DND-41 (cell line): ENCODE measurements around the gene FAM83B.
A peak's percentile ranks its signal among the peaks of the same experiment; 100 is the strongest.

Experiments used
- ATAC-seq: fragments of 200-7000 bp; cut with Tn5 transposase; 3 replicates; pipeline ENCODE4 v1.9.1; 2021; ENCODE audit warnings: low read depth; ENCODE audit not compliant: insufficient read depth
- DNase-seq: peaks from one replicate; pipeline ENCODE4 v3.0.0-alpha.2; 2020
- H2AFZ ChIP-seq: 2 replicates; pipeline ENCODE4 v1.6.0; 2012; ENCODE audit warnings: low read depth, low read length
- H3K27ac ChIP-seq: 2 replicates; pipeline ENCODE4 v1.5.1; 2012; ENCODE audit warnings: low read length, inconsistent platforms
- H3K27me3 ChIP-seq: fragments of 200-600 bp; sonication (generic); 2 replicates; pipeline ENCODE4 v1.6.0; 2012; ENCODE audit warnings: low read length, mild to moderate bottlenecking, inconsistent platforms; ENCODE audit not compliant: insufficient read depth, poor library complexity
- H3K36me3 ChIP-seq: 2 replicates; pipeline ENCODE4 v1.5.1; 2012; ENCODE audit warnings: low read length, inconsistent platforms; ENCODE audit not compliant: insufficient read depth
- H3K4me1 ChIP-seq: 2 replicates; pipeline ENCODE4 v1.5.1; 2012; ENCODE audit warnings: mild to moderate bottlenecking, low read length; ENCODE audit not compliant: insufficient read depth
- H3K4me2 ChIP-seq: 2 replicates; pipeline ENCODE4 v1.6.0; 2012; ENCODE audit warnings: mild to moderate bottlenecking, moderate library complexity, low read length, inconsistent platforms; ENCODE audit not compliant: insufficient read depth
- H3K4me3 ChIP-seq, 2 experiments: fragments of 200-600 bp in 1 of 2; shearing (Covaris generic) in 1 of 2; 2 replicates each; pipeline ENCODE4 v1.5.1; 2012 to 2016; ENCODE audit warnings: inconsistent platforms in 2 of 2, low read length in 2 of 2, mild to moderate bottlenecking in 2 of 2, low read depth in 1 of 2, moderate library complexity in 1 of 2
- H3K79me2 ChIP-seq: 2 replicates; pipeline ENCODE4 v1.6.0; 2012; ENCODE audit warnings: low read length, inconsistent platforms; ENCODE audit not compliant: insufficient read depth
- H3K9ac ChIP-seq: 2 replicates; pipeline ENCODE4 v1.6.0; 2012; ENCODE audit warnings: low read depth, mild to moderate bottlenecking, inconsistent platforms, low read length, moderate library complexity
- H3K9me3 ChIP-seq: 2 replicates; pipeline ENCODE4 v1.5.1; 2012; ENCODE audit warnings: low read length, moderate library complexity, mild to moderate bottlenecking, inconsistent platforms; ENCODE audit not compliant: insufficient read depth, severe bottlenecking
- H4K20me1 ChIP-seq: 2 replicates; pipeline ENCODE4 v1.6.0; 2012; ENCODE audit warnings: low read length; ENCODE audit not compliant: insufficient read depth
- CTCF ChIP-seq: IDR thresholded peaks from 2 replicates; pipeline ENCODE4 v1.5.1; 2012; ENCODE audit warnings: borderline replicate concordance, low read length, moderate library complexity, mild to moderate bottlenecking; ENCODE audit not compliant: poor library complexity, severe bottlenecking; ENCODE audit errors: extremely low read depth
- EZH2 ChIP-seq: IDR thresholded peaks from 3 replicates; pipeline ENCODE4 v1.6.1; 2012; ENCODE audit warnings: borderline replicate concordance, low read depth, mild to moderate bottlenecking, moderate library complexity, low read length, inconsistent platforms; ENCODE audit not compliant: severe bottlenecking

FAM83B gene

DNA sequence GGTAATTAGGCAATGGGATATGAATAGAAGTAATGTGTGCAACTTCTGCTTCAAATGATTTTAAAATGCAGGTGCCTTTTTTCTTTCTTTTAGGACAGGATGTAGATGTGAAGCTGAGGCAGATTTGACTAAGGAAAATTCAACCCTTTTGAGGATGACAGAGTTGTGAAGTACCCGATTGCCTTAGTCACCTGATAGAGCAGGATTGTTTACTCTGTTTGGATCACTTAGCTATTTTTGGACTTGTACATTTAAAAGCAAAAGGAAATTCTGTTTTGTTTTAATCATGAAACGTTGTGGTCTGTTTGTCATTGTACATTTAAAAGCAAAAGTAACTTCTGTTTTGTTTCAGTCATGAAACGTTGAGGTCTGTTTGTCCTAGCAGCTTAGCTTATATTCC is 143.4 kb downstream of the FAM83B start:
- H4K20me1 ChIP-seq = no peaks in the 10 kb centered on the region
- DNase-seq = no peak
- H2AFZ ChIP-seq = peak overlapping the region; percentile 9; the same call in 1 of the 2 replicates
- no peaks in the 10 kb centered on the region for H3K4me1 ChIP-seq
- H3K79me2 ChIP-seq = no peaks in the 10 kb centered on the region
- H3K4me3 ChIP-seq = no peak overlapping the region
- no peak for ATAC-seq
- no peaks in the 10 kb centered on the region for H3K27me3 ChIP-seq
- no peak overlapping the region for H3K27ac ChIP-seq
- no peak overlapping the region for H3K9ac ChIP-seq
- no peak overlapping the region for H3K4me2 ChIP-seq
- H3K36me3 ChIP-seq = no peaks in the 10 kb centered on the region
- H3K9me3 ChIP-seq = no peaks in the 10 kb centered on the region
- TF ChIP-seq EZH2 (no peak), CTCF (no peak)
